NCI-H1417 (cell line): Measurements from ENCODE around the gene STRA6.
A peak's percentile ranks its signal among the peaks of the same experiment; 100 is the strongest.

Source experiments
- DNase-seq, 3 experiments: peaks; one replicate each; lab custom pipeline; 2025; lab: John Stamatoyannopoulos, UW

The STRA6 gene

GRCh38 chr15:74180881-74181602 lies 21.5 kb downstream of the STRA6 start:
- DNase-seq, result no peak

- DNase-seq, result no peak
These were observed 22.4 kb downstream of the STRA6 start for GRCh38 chr15:74179983-74180880.

- no peak for DNase-seq
These were observed 23.3 kb downstream of the STRA6 start for GRCh38 chr15:74179101-74179841.

GRCh38 chr15:74178326-74179100 lies 24.1 kb downstream of the STRA6 start:
- DNase-seq, result no peak

GRCh38 chr15:74176262-74177214 lies 26.0 kb downstream of the STRA6 start:
- no peak for DNase-seq

GRCh38 chr15:74175271-74176191 lies 27.1 kb downstream of the STRA6 start:
- DNase-seq, result no peak

GRCh38 chr15:74174958-74175253 lies 27.7 kb downstream of the STRA6 start:
- DNase-seq, result no peak

GRCh38 chr15:74174219-74174957 lies 28.2 kb downstream of the STRA6 start:
- no peak for DNase-seq

- peak in 1 of 3 experiments; percentile 37 for DNase-seq
These were observed 29.0 kb downstream of the STRA6 start, which contains the start of gene ISLR for GRCh38 chr15:74173380-74174218. TSS of gene ISLR (plus strand) at chr15:74173710. CDS start at chr15:74174859, 1,149 bp downstream.

GRCh38 chr15:74172701-74173379 lies 29.7 kb downstream of the STRA6 start:
- peak in 1 of 3 experiments; percentile 37 for DNase-seq

GRCh38 chr15:74171965-74172541 lies 30.5 kb downstream of the STRA6 start:
- no peak for DNase-seq

- DNase-seq, result no peak
These were observed 31.6 kb downstream of the STRA6 start for GRCh38 chr15:74170875-74171578.

- DNase-seq, result no peak
These were observed 32.3 kb downstream of the STRA6 start for GRCh38 chr15:74170071-74170844.

- no peak for DNase-seq
These were observed 33.9 kb downstream of the STRA6 start for GRCh38 chr15:74168711-74169126.

GRCh38 chr15:74167891-74168331 lies 34.7 kb downstream of the STRA6 start:
- DNase-seq, result peak in 1 of 3 experiments; percentile 15
